DND-41 (cell line): ENCODE data around the gene TYW1B.
"Not testable (repeated sequence)": the region's sequence is repeated elsewhere in the genome, so short reads cannot be mapped to it uniquely, and the experiment has no call there.

Experiments
- ATAC-seq: fragments of 200-7000 bp; cut with Tn5 transposase; 3 replicates; pipeline ENCODE4 v1.9.1; 2021; ENCODE audit warnings: low read depth; ENCODE audit not compliant: insufficient read depth
- DNase-seq: peaks from one replicate; pipeline ENCODE4 v3.0.0-alpha.2; 2020
- H2AFZ ChIP-seq: 2 replicates; pipeline ENCODE4 v1.6.0; 2012; ENCODE audit warnings: low read depth, low read length
- H3K27ac ChIP-seq: 2 replicates; pipeline ENCODE4 v1.5.1; 2012; ENCODE audit warnings: low read length, inconsistent platforms
- H3K27me3 ChIP-seq: fragments of 200-600 bp; sonication (generic); 2 replicates; pipeline ENCODE4 v1.6.0; 2012; ENCODE audit warnings: low read length, mild to moderate bottlenecking, inconsistent platforms; ENCODE audit not compliant: insufficient read depth, poor library complexity
- H3K36me3 ChIP-seq: 2 replicates; pipeline ENCODE4 v1.5.1; 2012; ENCODE audit warnings: low read length, inconsistent platforms; ENCODE audit not compliant: insufficient read depth
- H3K4me1 ChIP-seq: 2 replicates; pipeline ENCODE4 v1.5.1; 2012; ENCODE audit warnings: mild to moderate bottlenecking, low read length; ENCODE audit not compliant: insufficient read depth
- H3K4me2 ChIP-seq: 2 replicates; pipeline ENCODE4 v1.6.0; 2012; ENCODE audit warnings: mild to moderate bottlenecking, moderate library complexity, low read length, inconsistent platforms; ENCODE audit not compliant: insufficient read depth
- H3K4me3 ChIP-seq, 2 experiments: fragments of 200-600 bp in 1 of 2; shearing (Covaris generic) in 1 of 2; 2 replicates each; pipeline ENCODE4 v1.5.1; 2012 to 2016; ENCODE audit warnings: inconsistent platforms in 2 of 2, low read length in 2 of 2, mild to moderate bottlenecking in 2 of 2, low read depth in 1 of 2, moderate library complexity in 1 of 2
- H3K79me2 ChIP-seq: 2 replicates; pipeline ENCODE4 v1.6.0; 2012; ENCODE audit warnings: low read length, inconsistent platforms; ENCODE audit not compliant: insufficient read depth
- H3K9ac ChIP-seq: 2 replicates; pipeline ENCODE4 v1.6.0; 2012; ENCODE audit warnings: low read depth, mild to moderate bottlenecking, inconsistent platforms, low read length, moderate library complexity
- H3K9me3 ChIP-seq: 2 replicates; pipeline ENCODE4 v1.5.1; 2012; ENCODE audit warnings: low read length, moderate library complexity, mild to moderate bottlenecking, inconsistent platforms; ENCODE audit not compliant: insufficient read depth, severe bottlenecking
- H4K20me1 ChIP-seq: 2 replicates; pipeline ENCODE4 v1.6.0; 2012; ENCODE audit warnings: low read length; ENCODE audit not compliant: insufficient read depth
- CTCF ChIP-seq: IDR thresholded peaks from 2 replicates; pipeline ENCODE4 v1.5.1; 2012; ENCODE audit warnings: borderline replicate concordance, low read length, moderate library complexity, mild to moderate bottlenecking; ENCODE audit not compliant: poor library complexity, severe bottlenecking; ENCODE audit errors: extremely low read depth
- EZH2 ChIP-seq: IDR thresholded peaks from 3 replicates; pipeline ENCODE4 v1.6.1; 2012; ENCODE audit warnings: borderline replicate concordance, low read depth, mild to moderate bottlenecking, moderate library complexity, low read length, inconsistent platforms; ENCODE audit not compliant: severe bottlenecking

Gene TYW1B

GRCh38 chr7:72554401-72554800, 273.6 kb downstream of the TYW1B start:
- H3K4me2 ChIP-seq, H3K9ac ChIP-seq, H3K4me1 ChIP-seq, H3K27ac ChIP-seq, H3K9me3 ChIP-seq, DNase-seq, H3K79me2 ChIP-seq, H3K27me3 ChIP-seq, H4K20me1 ChIP-seq, H3K4me3 ChIP-seq, H3K36me3 ChIP-seq, ATAC-seq, H2AFZ ChIP-seq: not testable (repeated sequence)

DNA sequence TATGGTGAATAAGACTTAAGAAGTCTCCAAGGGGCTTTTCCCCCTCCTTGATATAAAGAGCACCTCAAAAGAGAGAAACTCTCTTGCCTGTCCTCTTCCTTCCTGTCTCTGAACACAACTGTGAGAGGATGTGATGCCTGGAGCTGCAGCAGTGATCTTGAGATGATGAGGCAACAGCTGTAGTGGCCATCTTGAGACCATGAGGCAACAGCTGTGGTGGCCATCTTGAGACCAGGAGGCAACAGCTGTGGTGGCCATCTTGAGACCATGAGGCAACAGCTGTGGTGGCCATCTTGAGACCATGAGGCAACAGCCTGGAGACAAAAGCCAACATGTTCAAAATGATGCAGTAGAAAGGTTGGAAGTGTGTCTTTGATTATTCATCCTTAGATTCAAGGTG, 277.5 kb downstream of the TYW1B start:
- H3K79me2 ChIP-seq, H3K36me3 ChIP-seq, H3K9ac ChIP-seq, H3K9me3 ChIP-seq, H3K27ac ChIP-seq, H2AFZ ChIP-seq, H4K20me1 ChIP-seq, H3K4me1 ChIP-seq, H3K4me3 ChIP-seq, H3K4me2 ChIP-seq, H3K27me3 ChIP-seq: not testable (repeated sequence)
- ATAC-seq (0 out of 3 replicates have a peak, but pooled peaks have one; percentile 22), DNase-seq (peak; percentile 28)

DNA sequence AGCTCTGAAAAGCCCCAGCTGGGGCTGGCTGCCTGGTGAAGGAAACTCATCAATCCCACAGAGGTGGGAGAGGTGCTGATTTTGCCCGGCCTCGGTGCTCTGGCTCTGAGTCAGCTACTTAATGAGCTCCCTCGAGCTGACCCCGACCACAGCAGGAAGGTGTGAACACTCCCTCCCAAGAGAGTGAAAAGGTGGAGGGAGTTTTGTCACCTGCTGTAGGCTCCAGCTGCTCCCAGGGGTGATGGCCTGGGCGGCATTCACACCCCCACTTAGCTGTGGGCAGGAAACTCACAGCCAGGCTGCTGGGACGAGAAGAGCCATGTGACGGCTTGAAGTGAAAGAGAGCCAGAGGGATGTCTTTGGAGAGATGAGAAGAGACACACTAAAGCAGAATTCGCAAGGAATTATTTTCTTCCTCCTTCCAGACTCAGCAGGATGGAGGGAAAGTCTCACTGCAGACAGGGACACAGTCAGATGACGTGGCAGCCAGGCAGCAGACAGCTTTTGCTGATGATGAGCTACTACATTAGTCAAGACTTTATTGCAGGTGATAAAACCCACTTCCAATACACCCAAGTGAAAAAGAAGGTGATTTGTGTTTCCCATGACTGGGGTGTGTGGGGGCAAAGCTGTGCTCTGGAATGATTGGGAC, 281.3 kb downstream of the TYW1B start:
- H3K9me3 ChIP-seq, H4K20me1 ChIP-seq, H3K9ac ChIP-seq, H3K27me3 ChIP-seq, H3K4me3 ChIP-seq, DNase-seq, H3K27ac ChIP-seq, H3K36me3 ChIP-seq, H3K79me2 ChIP-seq, H3K4me1 ChIP-seq, H2AFZ ChIP-seq, H3K4me2 ChIP-seq: not testable (repeated sequence)
- ATAC-seq, result peak; percentile 19; the same call in 1 of the 3 replicates

- ATAC-seq, result not testable (repeated sequence)
Measured at GRCh38 chr7:72544531-72544930, 283.5 kb downstream of the TYW1B start.

GRCh38 chr7:72540923-72541322, 287.1 kb downstream of the TYW1B start:
- no peaks in the 10 kb centered on the region for H3K27me3 ChIP-seq
- no peak overlapping the region for H3K9ac ChIP-seq
- no peaks in the 10 kb centered on the region for H4K20me1 ChIP-seq
- H3K4me1 ChIP-seq, result peaks cover 4% of the 10 kb centered on the region; the same call in 1 of the 2 replicates
- no peak overlapping the region for H3K4me2 ChIP-seq
- no peak overlapping the region for H3K27ac ChIP-seq
- TF ChIP-seq EZH2, result no peak
- no peak for TF ChIP-seq CTCF
- H3K4me3 ChIP-seq, result no peak overlapping the region
- ATAC-seq, result no peak
- H3K79me2 ChIP-seq, result no peaks in the 10 kb centered on the region
- no peak for DNase-seq
- H2AFZ ChIP-seq, result no peak overlapping the region
- H3K36me3 ChIP-seq, result no peaks in the 10 kb centered on the region
- no peaks in the 10 kb centered on the region for H3K9me3 ChIP-seq

More at GRCh38 chr7:72544531-72544930, 283.5 kb downstream of the TYW1B start:
- not testable (repeated sequence) for H3K4me3 ChIP-seq, DNase-seq, H3K4me1 ChIP-seq, H3K4me2 ChIP-seq, H3K9me3 ChIP-seq, H3K27ac ChIP-seq, H3K79me2 ChIP-seq, H2AFZ ChIP-seq, H3K36me3 ChIP-seq, H3K27me3 ChIP-seq, H3K9ac ChIP-seq, H4K20me1 ChIP-seq
